Fibroblast of the aortic adventitia (primary cell): ENCODE data around the gene SEZ6L2. TPM values are rescaled to one million over a fixed set of nuclear protein-coding genes. Genes with fewer than 3 reads are reported as not detected.
"Not testable (repeated sequence)": the region's sequence is repeated elsewhere in the genome, so short reads cannot be mapped to it uniquely, and the experiment has no call there.

ENCODE experiments used
- DNase-seq: peaks from one replicate; pipeline ENCODE4 v3.0.0-alpha.2; 2010; ENCODE audit warnings: low read depth
- H3K4me3 ChIP-seq: 2 replicates; pipeline ENCODE4 v1.5.1; 2011; ENCODE audit warnings: low read depth, mild to moderate bottlenecking, control low read depth, low read length, moderate library complexity
- CTCF ChIP-seq: IDR thresholded peaks from 2 replicates; pipeline ENCODE4 v1.5.1; 2011; ENCODE audit warnings: mild to moderate bottlenecking, low read length, control low read depth, inconsistent platforms; ENCODE audit not compliant: insufficient read depth
- total RNA-seq: library from RNA; depleted of rRNA; stranded (reverse); fragments of >200 nt; gene quantifications from 2 replicates; pipeline ENCODE4 v1.2.3, GENCODE V29; 2012; ENCODE audit warnings: low replicate concordance

The SEZ6L2 gene
- total RNA-seq, 1 donor = 1.4 TPM

GRCh38 chr16:29873319-29873718, 26.0 kb downstream of the SEZ6L2 start:
- H3K4me3 ChIP-seq = no peak overlapping the region
- DNase-seq = no peak
- no peak for TF ChIP-seq CTCF

- DNase-seq = no peak
- no peak overlapping the region for H3K4me3 ChIP-seq
- TF ChIP-seq CTCF = no peak
Measured at GRCh38 chr16:29871822-29872546, 27.4 kb downstream of the SEZ6L2 start.

- H3K4me3 ChIP-seq, DNase-seq: not testable (repeated sequence)
Measured at GRCh38 chr16:29869067-29869466, 30.3 kb downstream of the SEZ6L2 start.

GRCh38 chr16:29868396-29869009, 30.8 kb downstream of the SEZ6L2 start:
- DNase-seq = no peak

GRCh38 chr16:29864205-29864604, 35.1 kb downstream of the SEZ6L2 start:
- no peak overlapping the region for H3K4me3 ChIP-seq
- DNase-seq = no peak
- TF ChIP-seq CTCF = no peak

More at GRCh38 chr16:29868396-29869009, 30.8 kb downstream of the SEZ6L2 start:
- no peak for TF ChIP-seq CTCF
- no peak overlapping the region for H3K4me3 ChIP-seq

- H3K4me3 ChIP-seq = peak overlapping the region; percentile 41
- no peak for TF ChIP-seq CTCF
- DNase-seq = no peak
Measured at GRCh38 chr16:29863669-29863984, 35.7 kb downstream of the SEZ6L2 start.

GRCh38 chr16:29862884-29863668, 36.3 kb downstream of the SEZ6L2 start, which contains the start of gene CDIPT:
Gene CDIPT (minus strand): TSS chr16:29863226. CDS start chr16:29862857, 369 bp downstream.
- peak; percentile 65 for TF ChIP-seq CTCF
- H3K4me3 ChIP-seq = peak within 1 kb of the TSS; percentile 92
- peak; percentile 99 for DNase-seq
